Measurements from ENCODE around the gene SDHB.

Gene SDHB

DNA sequence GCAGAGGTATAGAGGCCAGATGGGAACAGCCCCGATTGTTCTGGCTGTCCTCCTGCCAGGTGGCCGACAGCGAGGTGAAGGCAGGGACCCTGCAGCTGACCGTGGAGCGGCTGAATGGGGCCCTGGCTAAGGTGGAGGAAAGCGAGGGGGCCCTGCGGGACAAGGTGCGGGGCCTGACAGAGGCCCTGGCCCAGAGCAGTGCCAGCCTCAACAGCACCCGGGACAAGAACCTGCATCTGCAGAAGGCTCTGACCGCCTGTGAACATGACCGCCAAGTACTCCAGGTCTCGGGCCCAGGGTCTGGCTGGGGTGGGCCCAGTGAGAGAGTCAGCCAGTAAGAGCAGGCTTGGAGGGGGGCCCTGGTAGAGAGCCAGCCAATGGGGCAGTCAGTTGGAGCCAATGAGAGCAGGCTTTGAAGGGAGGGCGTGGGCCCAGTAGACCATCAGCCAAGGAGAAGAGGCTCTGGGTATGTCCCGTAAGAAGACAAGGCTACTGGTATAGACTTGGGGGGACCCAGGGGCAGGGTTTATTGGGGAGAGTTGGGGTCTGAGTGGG lies 84.7 kb downstream of the SDHB start:
- no peak for DNase-seq (ENCODE audit: low read depth in 2 of 2)

All from activated CD4-positive, alpha-beta T cell treated with anti-CD3 and anti-CD28 coated beads for 24 hours (primary cell).